GM23338 (cell line): ENCODE measurements around the gene ZNF292.

Experiments
- CREB1 ChIP-seq: fragments of 250-450 bp; sonication (Bioruptor Pico); IDR thresholded peaks from 2 replicates; pipeline ENCODE4 v1.5.0; 2020; ENCODE audit warnings: low read depth, mild to moderate bottlenecking, moderate library complexity
- EZH2 ChIP-seq: fragments of 200-600 bp; sonication (generic); IDR thresholded peaks from one replicate; pipeline ENCODE4 v1.8.0; 2017; ENCODE audit warnings: antibody characterized with exemption, mild to moderate bottlenecking, low read depth; ENCODE audit not compliant: unreplicated experiment
- EZH2phosphoT487 ChIP-seq: fragments of 200-600 bp; sonication (generic); IDR thresholded peaks from one replicate; pipeline ENCODE4 v1.8.1; 2018; ENCODE audit warnings: antibody characterized with exemption; ENCODE audit not compliant: unreplicated experiment
- JUNB ChIP-seq: IDR thresholded peaks from one replicate; pipeline ENCODE4 v1.6.1; 2016; ENCODE audit warnings: antibody characterized with exemption; ENCODE audit not compliant: unreplicated experiment
- NANOG ChIP-seq: IDR thresholded peaks from 2 replicates; pipeline ENCODE4 v1.6.1; 2016; ENCODE audit warnings: antibody characterized with exemption, borderline replicate concordance
- POLR2AphosphoS5 ChIP-seq: IDR thresholded peaks from 2 replicates; pipeline ENCODE4 v1.6.1; 2016; ENCODE audit warnings: antibody characterized with exemption, low read depth
- STAT1 ChIP-seq: IDR thresholded peaks from one replicate; pipeline ENCODE4 v1.6.1; 2016; ENCODE audit warnings: antibody characterized with exemption; ENCODE audit not compliant: unreplicated experiment
- ZNF114 ChIP-seq: fragments of 250-450 bp; sonication (Bioruptor Pico); IDR thresholded peaks from 2 replicates; pipeline ENCODE4 v1.5.0; 2020; ENCODE audit warnings: mild to moderate bottlenecking, moderate library complexity
- ZNF331 ChIP-seq: fragments of 250-450 bp; sonication (Bioruptor Pico); IDR thresholded peaks from 2 replicates; pipeline ENCODE4 v1.5.0; 2020; ENCODE audit warnings: low read depth, mild to moderate bottlenecking, moderate library complexity
- TF ChIP-seq, protein P1 (sequence below), 2 experiments: fragments of 200-600 bp in 1 of 2; sonication (generic) in 1 of 2; conservative IDR thresholded peaks; 2 replicates each; pipeline versions ENCODE4 v1.5.1 to v1.6.1; 2016 to 2017; ENCODE audit warnings: antibody characterized with exemption in 2 of 2, low read depth in 2 of 2, mild to moderate bottlenecking in 2 of 2, moderate library complexity in 1 of 2
- TF ChIP-seq, protein P2 (sequence below): IDR thresholded peaks from one replicate; pipeline ENCODE4 v1.6.1; 2018; ENCODE audit warnings: antibody characterized with exemption; ENCODE audit not compliant: unreplicated experiment
- TF ChIP-seq, protein P3 (sequence below): IDR thresholded peaks from 2 replicates; pipeline ENCODE4 v1.6.1; 2016; ENCODE audit warnings: antibody characterized with exemption
- TF ChIP-seq, protein P4 (sequence below): fragments of 250-450 bp; sonication (Bioruptor Pico); IDR thresholded peaks from 2 replicates; pipeline ENCODE4 v1.5.0; 2020; ENCODE audit warnings: mild to moderate bottlenecking, moderate library complexity

DNA sequence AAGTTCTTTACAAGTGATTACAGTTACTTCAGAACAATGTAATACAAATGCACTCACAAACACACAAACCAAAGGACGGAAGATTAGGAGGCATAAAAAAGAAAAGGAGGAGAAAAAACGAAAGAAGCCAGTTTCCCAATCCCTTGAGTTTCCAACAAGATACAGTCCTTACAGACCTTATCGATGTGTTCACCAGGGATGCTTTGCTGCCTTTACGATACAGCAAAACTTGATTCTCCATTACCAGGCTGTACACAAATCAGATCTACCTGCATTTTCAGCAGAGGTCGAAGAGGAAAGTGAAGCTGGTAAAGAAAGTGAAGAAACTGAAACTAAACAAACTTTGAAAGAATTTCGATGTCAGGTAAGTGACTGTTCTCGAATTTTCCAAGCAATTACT lies 104.4 kb downstream of the ZNF292 start:
- TF ChIP-seq POLR2AphosphoS5 (no peak), EZH2phosphoT487 (no peak), EZH2 (no peak), CREB1 (CRISPR knock-in tag) (no peak), STAT1 (no peak), JUNB (no peak), ZNF114 (CRISPR knock-in tag) (no peak), NANOG (no peak), ZNF331 (CRISPR knock-in tag) (no peak)
- TF ChIP-seq, protein P1, sequence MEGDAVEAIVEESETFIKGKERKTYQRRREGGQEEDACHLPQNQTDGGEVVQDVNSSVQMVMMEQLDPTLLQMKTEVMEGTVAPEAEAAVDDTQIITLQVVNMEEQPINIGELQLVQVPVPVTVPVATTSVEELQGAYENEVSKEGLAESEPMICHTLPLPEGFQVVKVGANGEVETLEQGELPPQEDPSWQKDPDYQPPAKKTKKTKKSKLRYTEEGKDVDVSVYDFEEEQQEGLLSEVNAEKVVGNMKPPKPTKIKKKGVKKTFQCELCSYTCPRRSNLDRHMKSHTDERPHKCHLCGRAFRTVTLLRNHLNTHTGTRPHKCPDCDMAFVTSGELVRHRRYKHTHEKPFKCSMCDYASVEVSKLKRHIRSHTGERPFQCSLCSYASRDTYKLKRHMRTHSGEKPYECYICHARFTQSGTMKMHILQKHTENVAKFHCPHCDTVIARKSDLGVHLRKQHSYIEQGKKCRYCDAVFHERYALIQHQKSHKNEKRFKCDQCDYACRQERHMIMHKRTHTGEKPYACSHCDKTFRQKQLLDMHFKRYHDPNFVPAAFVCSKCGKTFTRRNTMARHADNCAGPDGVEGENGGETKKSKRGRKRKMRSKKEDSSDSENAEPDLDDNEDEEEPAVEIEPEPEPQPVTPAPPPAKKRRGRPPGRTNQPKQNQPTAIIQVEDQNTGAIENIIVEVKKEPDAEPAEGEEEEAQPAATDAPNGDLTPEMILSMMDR (conservative IDR thresholded peaks at IDR 0.05; ENCODE audit: low read depth in 2 of 2), result no peak
- TF ChIP-seq, protein P2, sequence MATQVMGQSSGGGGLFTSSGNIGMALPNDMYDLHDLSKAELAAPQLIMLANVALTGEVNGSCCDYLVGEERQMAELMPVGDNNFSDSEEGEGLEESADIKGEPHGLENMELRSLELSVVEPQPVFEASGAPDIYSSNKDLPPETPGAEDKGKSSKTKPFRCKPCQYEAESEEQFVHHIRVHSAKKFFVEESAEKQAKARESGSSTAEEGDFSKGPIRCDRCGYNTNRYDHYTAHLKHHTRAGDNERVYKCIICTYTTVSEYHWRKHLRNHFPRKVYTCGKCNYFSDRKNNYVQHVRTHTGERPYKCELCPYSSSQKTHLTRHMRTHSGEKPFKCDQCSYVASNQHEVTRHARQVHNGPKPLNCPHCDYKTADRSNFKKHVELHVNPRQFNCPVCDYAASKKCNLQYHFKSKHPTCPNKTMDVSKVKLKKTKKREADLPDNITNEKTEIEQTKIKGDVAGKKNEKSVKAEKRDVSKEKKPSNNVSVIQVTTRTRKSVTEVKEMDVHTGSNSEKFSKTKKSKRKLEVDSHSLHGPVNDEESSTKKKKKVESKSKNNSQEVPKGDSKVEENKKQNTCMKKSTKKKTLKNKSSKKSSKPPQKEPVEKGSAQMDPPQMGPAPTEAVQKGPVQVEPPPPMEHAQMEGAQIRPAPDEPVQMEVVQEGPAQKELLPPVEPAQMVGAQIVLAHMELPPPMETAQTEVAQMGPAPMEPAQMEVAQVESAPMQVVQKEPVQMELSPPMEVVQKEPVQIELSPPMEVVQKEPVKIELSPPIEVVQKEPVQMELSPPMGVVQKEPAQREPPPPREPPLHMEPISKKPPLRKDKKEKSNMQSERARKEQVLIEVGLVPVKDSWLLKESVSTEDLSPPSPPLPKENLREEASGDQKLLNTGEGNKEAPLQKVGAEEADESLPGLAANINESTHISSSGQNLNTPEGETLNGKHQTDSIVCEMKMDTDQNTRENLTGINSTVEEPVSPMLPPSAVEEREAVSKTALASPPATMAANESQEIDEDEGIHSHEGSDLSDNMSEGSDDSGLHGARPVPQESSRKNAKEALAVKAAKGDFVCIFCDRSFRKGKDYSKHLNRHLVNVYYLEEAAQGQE, result no peak
- TF ChIP-seq, protein P3, sequence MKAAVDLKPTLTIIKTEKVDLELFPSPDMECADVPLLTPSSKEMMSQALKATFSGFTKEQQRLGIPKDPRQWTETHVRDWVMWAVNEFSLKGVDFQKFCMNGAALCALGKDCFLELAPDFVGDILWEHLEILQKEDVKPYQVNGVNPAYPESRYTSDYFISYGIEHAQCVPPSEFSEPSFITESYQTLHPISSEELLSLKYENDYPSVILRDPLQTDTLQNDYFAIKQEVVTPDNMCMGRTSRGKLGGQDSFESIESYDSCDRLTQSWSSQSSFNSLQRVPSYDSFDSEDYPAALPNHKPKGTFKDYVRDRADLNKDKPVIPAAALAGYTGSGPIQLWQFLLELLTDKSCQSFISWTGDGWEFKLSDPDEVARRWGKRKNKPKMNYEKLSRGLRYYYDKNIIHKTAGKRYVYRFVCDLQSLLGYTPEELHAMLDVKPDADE, result no peak
- TF ChIP-seq, protein P4, sequence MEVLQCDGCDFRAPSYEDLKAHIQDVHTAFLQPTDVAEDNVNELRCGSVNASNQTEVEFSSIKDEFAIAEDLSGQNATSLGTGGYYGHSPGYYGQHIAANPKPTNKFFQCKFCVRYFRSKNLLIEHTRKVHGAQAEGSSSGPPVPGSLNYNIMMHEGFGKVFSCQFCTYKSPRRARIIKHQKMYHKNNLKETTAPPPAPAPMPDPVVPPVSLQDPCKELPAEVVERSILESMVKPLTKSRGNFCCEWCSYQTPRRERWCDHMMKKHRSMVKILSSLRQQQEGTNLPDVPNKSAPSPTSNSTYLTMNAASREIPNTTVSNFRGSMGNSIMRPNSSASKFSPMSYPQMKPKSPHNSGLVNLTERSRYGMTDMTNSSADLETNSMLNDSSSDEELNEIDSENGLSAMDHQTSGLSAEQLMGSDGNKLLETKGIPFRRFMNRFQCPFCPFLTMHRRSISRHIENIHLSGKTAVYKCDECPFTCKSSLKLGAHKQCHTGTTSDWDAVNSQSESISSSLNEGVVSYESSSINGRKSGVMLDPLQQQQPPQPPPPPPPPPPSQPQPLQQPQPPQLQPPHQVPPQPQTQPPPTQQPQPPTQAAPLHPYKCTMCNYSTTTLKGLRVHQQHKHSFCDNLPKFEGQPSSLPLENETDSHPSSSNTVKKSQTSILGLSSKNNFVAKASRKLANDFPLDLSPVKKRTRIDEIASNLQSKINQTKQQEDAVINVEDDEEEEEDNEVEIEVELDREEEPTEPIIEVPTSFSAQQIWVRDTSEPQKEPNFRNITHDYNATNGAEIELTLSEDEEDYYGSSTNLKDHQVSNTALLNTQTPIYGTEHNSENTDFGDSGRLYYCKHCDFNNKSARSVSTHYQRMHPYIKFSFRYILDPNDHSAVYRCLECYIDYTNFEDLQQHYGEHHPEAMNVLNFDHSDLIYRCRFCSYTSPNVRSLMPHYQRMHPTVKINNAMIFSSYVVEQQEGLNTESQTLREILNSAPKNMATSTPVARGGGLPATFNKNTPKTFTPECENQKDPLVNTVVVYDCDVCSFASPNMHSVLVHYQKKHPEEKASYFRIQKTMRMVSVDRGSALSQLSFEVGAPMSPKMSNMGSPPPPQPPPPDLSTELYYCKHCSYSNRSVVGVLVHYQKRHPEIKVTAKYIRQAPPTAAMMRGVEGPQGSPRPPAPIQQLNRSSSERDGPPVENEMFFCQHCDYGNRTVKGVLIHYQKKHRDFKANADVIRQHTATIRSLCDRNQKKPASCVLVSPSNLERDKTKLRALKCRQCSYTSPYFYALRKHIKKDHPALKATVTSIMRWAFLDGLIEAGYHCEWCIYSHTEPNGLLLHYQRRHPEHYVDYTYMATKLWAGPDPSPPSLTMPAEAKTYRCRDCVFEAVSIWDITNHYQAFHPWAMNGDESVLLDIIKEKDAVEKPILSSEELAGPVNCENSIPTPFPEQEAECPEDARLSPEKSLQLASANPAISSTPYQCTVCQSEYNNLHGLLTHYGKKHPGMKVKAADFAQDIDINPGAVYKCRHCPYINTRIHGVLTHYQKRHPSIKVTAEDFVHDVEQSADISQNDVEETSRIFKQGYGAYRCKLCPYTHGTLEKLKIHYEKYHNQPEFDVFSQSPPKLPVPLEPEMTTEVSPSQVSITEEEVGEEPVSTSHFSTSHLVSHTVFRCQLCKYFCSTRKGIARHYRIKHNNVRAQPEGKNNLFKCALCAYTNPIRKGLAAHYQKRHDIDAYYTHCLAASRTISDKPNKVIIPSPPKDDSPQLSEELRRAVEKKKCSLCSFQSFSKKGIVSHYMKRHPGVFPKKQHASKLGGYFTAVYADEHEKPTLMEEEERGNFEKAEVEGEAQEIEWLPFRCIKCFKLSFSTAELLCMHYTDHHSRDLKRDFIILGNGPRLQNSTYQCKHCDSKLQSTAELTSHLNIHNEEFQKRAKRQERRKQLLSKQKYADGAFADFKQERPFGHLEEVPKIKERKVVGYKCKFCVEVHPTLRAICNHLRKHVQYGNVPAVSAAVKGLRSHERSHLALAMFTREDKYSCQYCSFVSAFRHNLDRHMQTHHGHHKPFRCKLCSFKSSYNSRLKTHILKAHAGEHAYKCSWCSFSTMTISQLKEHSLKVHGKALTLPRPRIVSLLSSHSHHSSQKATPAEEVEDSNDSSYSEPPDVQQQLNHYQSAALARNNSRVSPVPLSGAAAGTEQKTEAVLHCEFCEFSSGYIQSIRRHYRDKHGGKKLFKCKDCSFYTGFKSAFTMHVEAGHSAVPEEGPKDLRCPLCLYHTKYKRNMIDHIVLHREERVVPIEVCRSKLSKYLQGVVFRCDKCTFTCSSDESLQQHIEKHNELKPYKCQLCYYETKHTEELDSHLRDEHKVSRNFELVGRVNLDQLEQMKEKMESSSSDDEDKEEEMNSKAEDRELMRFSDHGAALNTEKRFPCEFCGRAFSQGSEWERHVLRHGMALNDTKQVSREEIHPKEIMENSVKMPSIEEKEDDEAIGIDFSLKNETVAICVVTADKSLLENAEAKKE (CRISPR knock-in tag), result no peak
